ENCODE data around the gene METRNL.

METRNL gene

GRCh38 chr17:83050651-83051395 is 28.6 kb upstream of the METRNL start:
- Histone ChIP-seq H3K9me3 (no peaks in the 10 kb centered on the region), H3K36me3 (peaks cover 0 to 5% (median 4%) of the 10 kb centered on the region in 3 donors), H3K4me1 (peaks cover 0 to 23% (median 16%) of the 10 kb centered on the region in 4 donors), H3K27me3 (no peaks in the 10 kb centered on the region), H3K27ac (peak overlapping the region; percentile 76 to 78), H3K4me3 (peak overlapping the region; percentile 72 to 97)
- no peak for DNase-seq
- intact Hi-C loops (cut with DNase I; ENCODE audit: low total_unique reads): no loop called here
- no peak for TF ChIP-seq CTCF (IDR thresholded peaks at IDR 0.05)

GRCh38 chr17:83051396-83052240 is 27.8 kb upstream of the METRNL start:
- DNase-seq: peak; percentile 97 to 99
- peak overlapping the region; percentile 72 to 97 for H3K4me3 ChIP-seq
- no peaks in the 10 kb centered on the region for H3K27me3 ChIP-seq
- no peaks in the 10 kb centered on the region for H3K9me3 ChIP-seq
- TF ChIP-seq CTCF (IDR thresholded peaks at IDR 0.05): peak in 1 of 2 experiments; percentile 5
- H3K4me1 ChIP-seq: peaks cover 0 to 31% (median 24%) of the 10 kb centered on the region in 4 donors
- intact Hi-C loops (cut with DNase I; ENCODE audit: low total_unique reads): loop anchor here (1.0 kb wide), 1 partner anchor 28 kb away; the partner anchor contains the start of gene METRNL
- peak overlapping the region; percentile 76 to 87 for H3K27ac ChIP-seq
- H3K36me3 ChIP-seq: peaks cover 0 to 5% (median 4%) of the 10 kb centered on the region in 3 donors

- Histone ChIP-seq H3K4me1 (peaks cover 0 to 35% (median 28%) of the 10 kb centered on the region in 4 donors), H3K4me3 (peak overlapping the region; percentile 72 to 97), H3K36me3 (no peaks in the 10 kb centered on the region), H3K27ac (peak overlapping the region; percentile 76 to 87), H3K9me3 (no peaks in the 10 kb centered on the region), H3K27me3 (no peaks in the 10 kb centered on the region)
- no peak for TF ChIP-seq CTCF (IDR thresholded peaks at IDR 0.05)
- intact Hi-C loops (cut with DNase I; ENCODE audit: low total_unique reads): loop anchor here (1.0 kb wide), 1 partner anchor 27 kb away; the partner anchor contains the start of gene METRNL
- DNase-seq: no peak
Measured at GRCh38 chr17:83052241-83052564, 27.2 kb upstream of the METRNL start.

GRCh38 chr17:83053021-83053681 is 26.3 kb upstream of the METRNL start:
- TF ChIP-seq CTCF (IDR thresholded peaks at IDR 0.05): no peak
- Histone ChIP-seq H3K36me3 (no peaks in the 10 kb centered on the region), H3K9me3 (no peaks in the 10 kb centered on the region), H3K27me3 (no peaks in the 10 kb centered on the region), H3K27ac (peak overlapping the region; percentile 28 to 29), H3K4me1 (peaks cover 0 to 38% (median 29%) of the 10 kb centered on the region in 4 donors), H3K4me3 (no peak overlapping the region)
- peak in 1 of 2 donors; percentile 64 for DNase-seq
- intact Hi-C loops (cut with DNase I; ENCODE audit: low total_unique reads): no loop called here

GRCh38 chr17:83053739-83054451 is 25.5 kb upstream of the METRNL start:
- intact Hi-C loops (cut with DNase I; ENCODE audit: low total_unique reads): no loop called here
- Histone ChIP-seq H3K4me3 (no peak overlapping the region), H3K4me1 (peaks cover 0 to 38% (median 29%) of the 10 kb centered on the region in 4 donors), H3K27me3 (no peaks in the 10 kb centered on the region), H3K36me3 (no peaks in the 10 kb centered on the region), H3K9me3 (no peaks in the 10 kb centered on the region), H3K27ac (peak overlapping the region in 1 of 2 donors; percentile 29)
- DNase-seq: peak; percentile 64 to 75
- TF ChIP-seq CTCF (IDR thresholded peaks at IDR 0.05): no peak

Data from tibial artery (tissue), 4 donors.